ENCODE measurements around the gene ARHGEF1.
A peak's percentile ranks its signal among the peaks of the same experiment; 100 is the strongest.

ARHGEF1 gene

GRCh38 chr19:41933693-41934426, 50.9 kb downstream of the ARHGEF1 start:
- POLR2A ChIA-PET, result no interaction called here

GRCh38 chr19:41934849-41935374, 51.9 kb downstream of the ARHGEF1 start:
- DNase-seq (ENCODE audit: low read depth, low spot score), result no peak
- CTCF ChIA-PET, result interaction anchor here (0.7 to 3.3 kb wide), 10 partner anchors 11 to 76 kb away, joined by 3 to 21 read pairs (median 5); no protein-coding TSS in a partner anchor
- TF ChIP-seq CTCF (IDR thresholded peaks at IDR 0.05; ENCODE audit: insufficient read depth, low read length, missing control alignments), result peak; percentile 89
- no peak overlapping the region for H3K4me3 ChIP-seq (ENCODE audit: low read depth, low read length)
- POLR2A ChIA-PET, result no interaction called here

More at GRCh38 chr19:41933693-41934426, 50.9 kb downstream of the ARHGEF1 start:
- no peak for TF ChIP-seq CTCF (IDR thresholded peaks at IDR 0.05; ENCODE audit: insufficient read depth, low read length, missing control alignments)
- CTCF ChIA-PET, result interaction anchor here (0.8 to 3.3 kb wide), 11 partner anchors 9 to 77 kb away, joined by 3 to 21 read pairs (median 5); no protein-coding TSS in a partner anchor
- no peak for DNase-seq (ENCODE audit: low read depth, low spot score)
- H3K4me3 ChIP-seq (ENCODE audit: low read depth, low read length), result no peak overlapping the region

DNA sequence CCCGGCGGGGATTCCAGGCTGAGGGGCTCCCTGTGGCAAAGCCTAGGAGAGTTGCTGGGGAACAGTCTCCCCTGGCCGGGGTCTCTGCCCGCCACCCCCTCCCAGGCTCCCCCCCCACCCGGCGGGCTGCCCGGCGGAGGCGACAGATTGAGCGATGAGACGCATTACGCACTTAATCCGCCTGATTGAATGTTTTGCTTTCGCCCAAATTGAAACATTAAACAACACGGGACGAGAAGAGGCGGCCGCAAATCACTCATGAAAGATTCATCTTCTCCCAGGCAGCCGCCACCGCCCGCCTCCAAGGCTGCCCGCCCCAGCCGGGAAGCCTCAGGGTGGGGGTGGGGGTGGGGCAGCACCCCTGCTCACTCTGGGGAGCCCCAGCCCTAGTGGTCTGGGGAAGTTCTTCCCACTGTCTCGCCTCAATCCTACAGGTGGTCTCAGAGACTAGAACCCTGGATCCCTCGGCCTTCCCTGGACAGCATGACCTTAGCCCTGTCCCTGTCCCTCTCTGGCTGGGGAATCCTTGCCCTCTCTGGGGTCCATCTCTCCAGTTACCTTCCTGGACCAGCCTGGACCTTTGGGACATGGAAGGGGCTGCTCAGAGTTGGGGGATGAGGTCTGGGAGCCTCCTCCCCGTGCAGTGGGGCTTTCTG, 52.9 kb downstream of the ARHGEF1 start:
- H3K4me3 ChIP-seq (ENCODE audit: low read depth, low read length), result no peak overlapping the region
- ChIA-PET CTCF (interaction anchor here (0.6 to 3.3 kb wide), 7 partner anchors 8 to 65 kb away, joined by 3 to 21 read pairs (median 5); no protein-coding TSS in a partner anchor), POLR2A (interaction anchor here (1.0 kb wide), 1 partner anchor 24 kb away, joined by 4 read pairs; the partner anchor contains the start of gene RABAC1)
- TF ChIP-seq CTCF (IDR thresholded peaks at IDR 0.05; ENCODE audit: insufficient read depth, low read length, missing control alignments), result no peak
- DNase-seq (ENCODE audit: low read depth, low spot score), result no peak

DNA sequence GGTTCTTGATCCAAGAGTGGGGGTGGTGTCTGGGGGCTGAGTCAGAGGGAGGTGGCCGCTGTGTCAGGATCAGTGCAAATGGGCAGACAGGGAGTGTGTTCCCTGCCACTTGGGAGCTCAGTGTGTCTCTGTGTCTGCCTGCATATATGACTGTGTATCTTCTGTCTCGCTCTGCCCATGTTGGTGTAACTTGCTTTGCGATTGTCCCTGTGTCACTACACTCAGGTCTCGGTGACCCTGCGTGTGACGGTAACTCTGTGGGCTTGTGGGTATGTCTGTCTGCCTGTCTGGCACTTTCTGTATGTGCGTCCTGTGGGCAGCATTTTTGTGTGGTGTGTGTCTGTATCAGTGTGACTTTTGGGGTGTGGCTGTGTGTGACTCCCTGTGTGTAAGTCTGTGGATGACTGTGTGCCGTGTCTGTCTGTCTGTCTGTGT, 53.4 kb downstream of the ARHGEF1 start:
- no peak for TF ChIP-seq CTCF (IDR thresholded peaks at IDR 0.05; ENCODE audit: insufficient read depth, low read length, missing control alignments)
- H3K4me3 ChIP-seq (ENCODE audit: low read depth, low read length), result no peak overlapping the region
- CTCF ChIA-PET, result interaction anchor here (1.2 to 1.5 kb wide), 5 partner anchors 9 to 63 kb away, joined by 3 to 7 read pairs (median 4); no protein-coding TSS in a partner anchor
- POLR2A ChIA-PET, result interaction anchor here (1.0 kb wide), 1 partner anchor 23 kb away, joined by 4 read pairs; the partner anchor contains the start of gene RABAC1
- no peak for DNase-seq (ENCODE audit: low read depth, low spot score)

DNA sequence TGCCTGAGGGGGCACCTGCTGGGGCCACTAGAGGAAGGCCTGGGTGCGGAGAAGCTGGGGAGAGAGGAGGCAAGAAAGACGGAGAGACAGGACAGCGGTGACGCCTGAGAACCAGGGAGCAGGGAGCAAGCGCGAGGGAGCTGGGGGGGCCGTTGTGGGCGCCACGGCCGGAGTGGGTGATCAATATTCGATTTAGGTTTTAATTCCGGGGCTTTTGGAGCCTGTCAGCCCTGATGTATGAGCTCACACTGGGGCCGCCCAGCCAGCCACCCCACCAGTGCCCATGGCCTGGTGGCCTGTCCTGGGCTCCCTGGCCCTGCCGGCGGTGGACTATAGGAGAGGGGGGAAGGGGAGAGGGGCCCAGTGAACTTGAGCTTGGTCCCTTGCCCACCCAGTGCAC, 54.0 kb downstream of the ARHGEF1 start:
- no peak for DNase-seq (ENCODE audit: low read depth, low spot score)
- POLR2A ChIA-PET, result interaction anchor here (1.0 to 1.3 kb wide), 2 partner anchors 22 to 76 kb away, joined by 3 to 4 read pairs; partner anchors contain the start of gene RABAC1
- CTCF ChIA-PET, result interaction anchor here (1.2 to 1.5 kb wide), 7 partner anchors 9 to 74 kb away, joined by 3 to 8 read pairs (median 5); no protein-coding TSS in a partner anchor
- no peak overlapping the region for H3K4me3 ChIP-seq (ENCODE audit: low read depth, low read length)
- no peak for TF ChIP-seq CTCF (IDR thresholded peaks at IDR 0.05; ENCODE audit: insufficient read depth, low read length, missing control alignments)
